ENCODE measurements around the gene AK8. TPM values are rescaled to one million over a fixed set of nuclear protein-coding genes. Genes with fewer than 3 reads are reported as not detected.

The AK8 gene
- total RNA-seq, 1 experiment from 2014 or later = 0.42 TPM

DNA sequence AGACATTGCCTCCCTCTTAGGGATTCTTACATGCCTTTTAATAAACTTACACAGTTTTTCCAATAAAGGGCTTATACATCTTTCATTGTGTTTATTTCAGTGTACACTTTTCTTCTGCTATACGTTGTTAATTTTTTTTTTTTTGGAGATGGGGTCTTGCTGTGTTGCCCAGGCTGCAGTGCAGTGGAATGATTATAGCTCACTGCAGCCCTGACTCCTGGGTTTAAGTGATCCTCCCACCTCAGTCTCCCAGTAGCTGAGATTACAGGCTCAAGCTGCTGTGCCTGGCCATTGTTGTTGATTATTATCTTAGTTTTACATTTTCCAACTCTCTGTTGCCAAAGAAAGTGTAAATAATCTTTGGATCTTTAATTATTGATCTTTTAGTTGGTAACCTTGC is 118.0 kb downstream of the AK8 start:
- Mint-ChIP-seq H3K9me3 (ENCODE audit: unreplicated experiment) (no peaks in the 10 kb centered on the region), H3K4me3 (ENCODE audit: unreplicated experiment) (no peak overlapping the region), H3K4me1 (ENCODE audit: insufficient read depth, unreplicated experiment) (no peaks in the 10 kb centered on the region), H3K36me3 (ENCODE audit: insufficient read depth, unreplicated experiment) (no peaks in the 10 kb centered on the region), H3K27me3 (ENCODE audit: insufficient read depth, unreplicated experiment) (peaks cover 45% of the 10 kb centered on the region), H3K27ac (ENCODE audit: low read depth, unreplicated experiment) (no peak overlapping the region)
- CTCF ChIA-PET = interaction anchor here (1.2 kb wide), 1 partner anchor 26 kb away, joined by 3 read pairs; no protein-coding TSS in a partner anchor
- DNase-seq (ENCODE audit: unreplicated experiment) = no peak
- intact Hi-C loops (cut with micrococcal nuclease) = no loop called here
- POLR2A ChIA-PET = no interaction called here
- no TSS peak for BruUV-seq (replicated peaks)
- TF ChIP-seq, protein P1, sequence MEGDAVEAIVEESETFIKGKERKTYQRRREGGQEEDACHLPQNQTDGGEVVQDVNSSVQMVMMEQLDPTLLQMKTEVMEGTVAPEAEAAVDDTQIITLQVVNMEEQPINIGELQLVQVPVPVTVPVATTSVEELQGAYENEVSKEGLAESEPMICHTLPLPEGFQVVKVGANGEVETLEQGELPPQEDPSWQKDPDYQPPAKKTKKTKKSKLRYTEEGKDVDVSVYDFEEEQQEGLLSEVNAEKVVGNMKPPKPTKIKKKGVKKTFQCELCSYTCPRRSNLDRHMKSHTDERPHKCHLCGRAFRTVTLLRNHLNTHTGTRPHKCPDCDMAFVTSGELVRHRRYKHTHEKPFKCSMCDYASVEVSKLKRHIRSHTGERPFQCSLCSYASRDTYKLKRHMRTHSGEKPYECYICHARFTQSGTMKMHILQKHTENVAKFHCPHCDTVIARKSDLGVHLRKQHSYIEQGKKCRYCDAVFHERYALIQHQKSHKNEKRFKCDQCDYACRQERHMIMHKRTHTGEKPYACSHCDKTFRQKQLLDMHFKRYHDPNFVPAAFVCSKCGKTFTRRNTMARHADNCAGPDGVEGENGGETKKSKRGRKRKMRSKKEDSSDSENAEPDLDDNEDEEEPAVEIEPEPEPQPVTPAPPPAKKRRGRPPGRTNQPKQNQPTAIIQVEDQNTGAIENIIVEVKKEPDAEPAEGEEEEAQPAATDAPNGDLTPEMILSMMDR (IDR thresholded peaks at IDR 0.05; ENCODE audit: unreplicated experiment) = no peak

DNA sequence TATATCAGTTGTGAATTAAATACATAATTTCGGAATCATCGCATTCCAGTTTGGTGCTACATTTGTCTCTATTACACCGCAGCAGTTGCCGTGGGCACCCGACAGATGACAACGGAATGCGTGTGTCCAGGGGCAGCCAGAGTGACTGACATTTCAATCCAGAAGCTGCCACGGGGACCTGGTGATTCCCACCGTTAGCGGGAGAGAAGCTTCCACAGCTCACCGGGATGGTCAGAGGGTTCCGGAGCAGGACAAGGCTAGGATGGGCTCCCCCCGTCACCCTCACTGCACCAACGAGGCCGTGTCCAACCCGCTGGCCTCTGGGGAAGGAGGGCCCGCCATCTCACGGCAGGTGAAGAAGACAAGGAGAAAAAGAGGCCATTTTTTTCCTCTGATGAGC is 121.1 kb downstream of the AK8 start:
- Mint-ChIP-seq H3K4me1 (ENCODE audit: insufficient read depth, unreplicated experiment) (no peaks in the 10 kb centered on the region), H3K27me3 (ENCODE audit: insufficient read depth, unreplicated experiment) (peaks cover 24% of the 10 kb centered on the region), H3K9me3 (ENCODE audit: unreplicated experiment) (no peaks in the 10 kb centered on the region), H3K4me3 (ENCODE audit: unreplicated experiment) (no peak overlapping the region), H3K36me3 (ENCODE audit: insufficient read depth, unreplicated experiment) (no peaks in the 10 kb centered on the region), H3K27ac (ENCODE audit: low read depth, unreplicated experiment) (no peak overlapping the region)
- intact Hi-C loops (cut with micrococcal nuclease) = no loop called here
- TF ChIP-seq, protein P1 (IDR thresholded peaks at IDR 0.05; ENCODE audit: unreplicated experiment) = no peak
- POLR2A ChIA-PET = no interaction called here
- DNase-seq (ENCODE audit: unreplicated experiment) = no peak
- CTCF ChIA-PET = no interaction called here
- no TSS peak for BruUV-seq (replicated peaks)

DNA sequence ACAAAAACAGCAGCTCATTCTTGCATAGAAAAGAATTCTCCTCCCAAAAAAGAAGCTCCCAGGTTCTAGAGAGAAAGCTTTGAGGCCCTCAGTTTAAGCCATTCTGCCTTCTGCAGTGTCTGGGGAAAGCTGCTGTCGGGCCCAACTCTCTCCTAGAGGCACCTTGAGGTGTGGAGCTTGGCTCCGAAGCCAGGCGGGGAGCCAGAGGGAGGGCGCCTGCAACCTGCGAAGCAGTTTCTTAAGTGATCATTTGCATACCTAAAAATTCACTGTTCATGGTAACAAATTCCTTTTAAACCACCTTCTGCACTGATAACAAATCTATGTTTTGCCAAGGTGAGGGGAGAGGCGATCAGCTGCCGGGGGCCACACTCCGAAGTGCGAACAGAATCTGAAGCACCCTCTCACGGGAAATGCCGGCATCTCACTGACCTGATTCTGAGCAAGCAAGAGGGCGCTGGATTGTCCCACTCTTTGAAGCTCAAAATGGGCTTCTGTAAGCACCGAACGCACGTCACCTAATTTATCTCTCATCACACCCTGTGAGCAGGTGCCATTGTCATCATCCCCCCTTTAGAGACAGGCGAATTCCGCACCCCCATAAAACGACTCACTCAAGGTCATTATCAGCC is 121.8 kb downstream of the AK8 start:
- intact Hi-C loops (cut with micrococcal nuclease) = no loop called here
- Mint-ChIP-seq H3K36me3 (ENCODE audit: insufficient read depth, unreplicated experiment) (no peaks in the 10 kb centered on the region), H3K27me3 (ENCODE audit: insufficient read depth, unreplicated experiment) (peaks cover 17% of the 10 kb centered on the region), H3K9me3 (ENCODE audit: unreplicated experiment) (no peaks in the 10 kb centered on the region), H3K4me3 (ENCODE audit: unreplicated experiment) (no peak overlapping the region), H3K4me1 (ENCODE audit: insufficient read depth, unreplicated experiment) (no peaks in the 10 kb centered on the region), H3K27ac (ENCODE audit: low read depth, unreplicated experiment) (no peak overlapping the region)
- TF ChIP-seq, protein P1 (IDR thresholded peaks at IDR 0.05; ENCODE audit: unreplicated experiment) = no peak
- CTCF ChIA-PET = no interaction called here
- no TSS peak for BruUV-seq (replicated peaks)
- POLR2A ChIA-PET = no interaction called here
- no peak for DNase-seq (ENCODE audit: unreplicated experiment)

DNA sequence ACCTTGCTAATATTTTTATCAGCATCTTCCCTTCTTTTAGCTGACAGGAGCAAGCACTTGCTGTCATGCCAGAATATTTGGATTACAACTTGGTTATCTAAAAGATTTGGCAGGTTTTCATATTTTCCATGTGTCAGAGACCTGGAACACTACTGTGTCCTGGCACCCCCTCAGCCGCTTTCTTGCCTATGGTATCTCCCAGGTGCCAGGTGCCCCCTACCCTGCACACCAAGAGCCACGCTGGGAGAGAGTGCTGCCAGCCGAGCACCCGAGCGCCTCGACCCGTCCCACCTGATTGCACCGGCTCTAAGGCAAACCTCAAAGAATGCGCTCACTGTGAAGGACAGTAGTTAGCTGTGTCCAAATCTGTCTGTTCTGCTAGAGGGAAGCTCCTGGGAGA is 123.0 kb downstream of the AK8 start:
- H3K36me3 Mint-ChIP-seq (ENCODE audit: insufficient read depth, unreplicated experiment) = no peaks in the 10 kb centered on the region
- no TSS peak for BruUV-seq (replicated peaks)
- intact Hi-C loops (cut with micrococcal nuclease) = no loop called here
- POLR2A ChIA-PET = no interaction called here
- no peaks in the 10 kb centered on the region for H3K4me1 Mint-ChIP-seq (ENCODE audit: insufficient read depth, unreplicated experiment)
- no peak overlapping the region for H3K27ac Mint-ChIP-seq (ENCODE audit: low read depth, unreplicated experiment)
- H3K27me3 Mint-ChIP-seq (ENCODE audit: insufficient read depth, unreplicated experiment) = peaks cover 22% of the 10 kb centered on the region
- CTCF ChIA-PET = no interaction called here
- H3K9me3 Mint-ChIP-seq (ENCODE audit: unreplicated experiment) = no peaks in the 10 kb centered on the region
- TF ChIP-seq, protein P1 (IDR thresholded peaks at IDR 0.05; ENCODE audit: unreplicated experiment) = no peak
- no peak overlapping the region for H3K4me3 Mint-ChIP-seq (ENCODE audit: unreplicated experiment)
- no peak for DNase-seq (ENCODE audit: unreplicated experiment)
